ENCODE results near the gene MISFA.

- TF ChIP-seq CTCF (IDR thresholded peaks at IDR 0.05) (no peak), POLR2A (IDR thresholded peaks at IDR 0.05) (no peak)
Measured at GRCh38 chr11:18575361-18575760, 24.2 kb upstream of the MISFA start.

Data from ovary (tissue), 3 donors.